LNCaP clone FGC (cell line): ENCODE results near the gene STXBP2.
A peak's percentile ranks its signal among the peaks of the same experiment; 100 is the strongest.

Source experiments
- DNase-seq: peaks from one replicate; pipeline ENCODE4 v3.0.0-alpha.2; 2011; ENCODE audit warnings: low read depth
- H3K4me3 ChIP-seq: 2 replicates; pipeline ENCODE4 v1.5.1; 2011; ENCODE audit warnings: mild to moderate bottlenecking, low read depth, low read length, control low read depth
- TF ChIP-seq, protein P1 (sequence below): IDR thresholded peaks from 2 replicates; pipeline ENCODE4 v1.5.1; 2012; ENCODE audit warnings: mild to moderate bottlenecking; ENCODE audit not compliant: control insufficient read depth, insufficient read depth; ENCODE audit errors: extremely low read depth

The STXBP2 gene

DNA sequence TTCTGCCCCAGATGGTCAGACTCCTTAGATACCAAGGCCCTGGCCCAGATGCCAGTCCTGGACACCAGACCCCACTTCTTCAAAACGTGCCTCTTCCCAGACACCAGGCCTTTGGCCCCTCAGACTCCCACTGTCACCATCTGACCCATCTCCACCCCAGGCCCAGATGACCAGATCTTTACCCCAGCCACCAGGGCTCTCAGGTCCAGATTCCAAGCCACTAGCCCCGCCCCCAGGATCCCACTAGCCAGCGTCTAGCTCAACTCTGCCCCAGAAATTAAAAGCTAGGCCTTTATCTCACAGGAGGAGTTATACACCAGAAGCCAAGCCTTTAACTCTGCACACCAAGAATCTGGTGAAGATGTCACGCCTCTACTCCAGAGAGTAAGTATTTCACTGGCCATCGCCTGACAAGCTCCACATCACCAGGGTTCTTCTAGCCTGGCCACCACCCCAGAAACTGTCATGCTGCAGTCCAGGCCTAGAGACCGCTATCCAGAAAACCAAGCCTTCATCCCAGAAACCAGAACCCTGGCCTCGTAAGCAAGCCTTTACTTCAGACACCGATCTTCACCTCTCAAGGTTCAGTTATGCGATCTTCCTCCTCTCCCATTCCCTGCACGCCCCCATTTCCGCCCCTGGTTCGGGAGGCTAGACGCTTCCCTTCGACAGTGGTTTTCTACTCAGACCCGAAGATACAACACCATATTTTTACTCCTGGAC is 8.2 kb upstream of the STXBP2 start:
- DNase-seq: no peak
- TF ChIP-seq, protein P1, sequence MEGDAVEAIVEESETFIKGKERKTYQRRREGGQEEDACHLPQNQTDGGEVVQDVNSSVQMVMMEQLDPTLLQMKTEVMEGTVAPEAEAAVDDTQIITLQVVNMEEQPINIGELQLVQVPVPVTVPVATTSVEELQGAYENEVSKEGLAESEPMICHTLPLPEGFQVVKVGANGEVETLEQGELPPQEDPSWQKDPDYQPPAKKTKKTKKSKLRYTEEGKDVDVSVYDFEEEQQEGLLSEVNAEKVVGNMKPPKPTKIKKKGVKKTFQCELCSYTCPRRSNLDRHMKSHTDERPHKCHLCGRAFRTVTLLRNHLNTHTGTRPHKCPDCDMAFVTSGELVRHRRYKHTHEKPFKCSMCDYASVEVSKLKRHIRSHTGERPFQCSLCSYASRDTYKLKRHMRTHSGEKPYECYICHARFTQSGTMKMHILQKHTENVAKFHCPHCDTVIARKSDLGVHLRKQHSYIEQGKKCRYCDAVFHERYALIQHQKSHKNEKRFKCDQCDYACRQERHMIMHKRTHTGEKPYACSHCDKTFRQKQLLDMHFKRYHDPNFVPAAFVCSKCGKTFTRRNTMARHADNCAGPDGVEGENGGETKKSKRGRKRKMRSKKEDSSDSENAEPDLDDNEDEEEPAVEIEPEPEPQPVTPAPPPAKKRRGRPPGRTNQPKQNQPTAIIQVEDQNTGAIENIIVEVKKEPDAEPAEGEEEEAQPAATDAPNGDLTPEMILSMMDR: no peak
- H3K4me3 ChIP-seq: peak overlapping the region; percentile 100

DNA sequence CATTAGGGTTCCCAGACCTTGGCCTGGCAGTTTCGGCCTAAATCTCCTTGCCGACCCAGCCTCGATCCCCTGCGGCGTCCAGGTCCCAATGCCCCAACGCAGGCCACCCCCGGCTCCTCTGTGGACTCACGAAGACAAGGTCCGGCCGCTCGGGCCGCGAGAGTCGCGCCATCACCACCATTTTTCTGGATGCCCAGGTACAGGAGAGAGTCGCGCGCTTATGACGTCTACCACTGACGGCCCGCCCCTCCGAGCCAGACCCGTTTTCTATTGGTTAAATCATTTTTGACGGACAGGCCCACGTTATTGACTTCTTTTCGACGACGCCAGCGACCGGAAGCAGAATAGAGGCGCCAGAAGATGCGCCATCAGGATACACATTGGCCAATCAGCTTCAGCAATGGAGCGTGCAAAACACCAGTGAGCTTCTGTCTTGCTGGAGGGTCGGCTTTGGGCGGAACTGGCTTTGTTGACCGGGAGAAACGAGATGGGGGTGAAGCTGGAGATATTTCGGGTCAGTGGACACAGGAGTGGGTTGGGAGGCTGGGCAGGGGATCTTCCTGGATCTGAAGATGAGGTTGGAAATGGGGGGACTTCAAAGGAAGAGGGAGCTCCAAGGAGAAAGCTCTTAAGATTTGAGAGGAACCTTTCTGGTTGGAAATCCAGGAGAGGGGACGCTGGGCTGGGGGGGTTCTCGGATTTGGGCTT is 7.4 kb upstream of the STXBP2 start, which contains the start of the genes PET100 and XAB2:
Gene PET100 (plus strand): TSS at position 447 of the 708 bp plus-strand sequence. CDS start 41 bp downstream, at position 488.
Gene XAB2 (minus strand): TSS at position 199 of the 708 bp plus-strand sequence. CDS start 18 bp downstream, at position 181.
- H3K4me3 ChIP-seq: peak within 1 kb of the TSS; percentile 100
- TF ChIP-seq, protein P1: no peak
- peak; percentile 98 for DNase-seq

- TF ChIP-seq, protein P1: no peak
- DNase-seq: no peak
- H3K4me3 ChIP-seq: no peak overlapping the region
Observed at GRCh38 chr19:7631577-7631976, 5.3 kb upstream of the STXBP2 start.

- TF ChIP-seq, protein P1: no peak
- H3K4me3 ChIP-seq: no peak overlapping the region
- no peak for DNase-seq
Observed at GRCh38 chr19:7632340-7633203, 4.3 kb upstream of the STXBP2 start.

DNA sequence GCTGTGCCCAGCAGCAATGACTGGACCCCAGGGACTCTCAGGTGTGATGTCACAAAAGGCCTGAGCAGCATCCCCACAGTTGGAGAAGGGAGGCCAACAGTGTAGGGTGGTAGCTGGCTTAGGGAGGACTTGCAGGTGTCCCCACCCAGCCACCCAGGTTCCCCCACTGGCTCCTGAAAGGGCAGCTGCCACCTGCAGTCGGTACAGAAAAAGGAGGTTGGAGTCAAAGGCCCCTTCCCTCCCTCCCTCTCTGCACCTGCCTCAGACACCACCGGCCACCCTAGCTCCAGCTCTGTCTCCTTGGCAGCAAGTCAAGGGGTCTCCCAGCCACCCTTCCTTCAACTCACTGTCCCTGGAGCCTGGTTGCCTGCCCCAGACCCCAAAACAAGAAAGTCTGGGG is 3.2 kb upstream of the STXBP2 start, which contains the start of gene PCP2:
Gene PCP2 (minus strand): TSS at position 22 of the 400 bp plus-strand sequence. CDS start 262 bp downstream, outside the sequence.
- TF ChIP-seq, protein P1: no peak

GRCh38 chr19:7635670-7636069 is 1.2 kb upstream of the STXBP2 start:
- TF ChIP-seq, protein P1: no peak
- no peak for DNase-seq
- no peak overlapping the region for H3K4me3 ChIP-seq

More for the DNA sequence above, 3.2 kb upstream of the STXBP2 start, which contains the start of gene PCP2:
- no peak within 1 kb of the TSS for H3K4me3 ChIP-seq
- no peak for DNase-seq
